ENCODE results near the gene POU2F2.

- TF ChIP-seq ZBTB8A (IDR thresholded peaks at IDR 0.05; ENCODE audit: partially characterized antibody) (no peak), TAF9B (IDR thresholded peaks at IDR 0.05; ENCODE audit: partially characterized antibody) (no peak), SOX6 (IDR thresholded peaks at IDR 0.05) (no peak), POLR2A (conservative IDR thresholded peaks at IDR 0.05) (no peak), CUX1 (CRISPR knock-in tag; IDR thresholded peaks at IDR 0.05) (no peak), ETV6 (IDR thresholded peaks at IDR 0.05; ENCODE audit: borderline replicate concordance in 1 of 2, low read depth in 2 of 2, low read length in 1 of 2) (no peak), ETV6 (CRISPR knock-in tag; IDR thresholded peaks at IDR 0.05; ENCODE audit: borderline replicate concordance) (no peak), CTCF (IDR thresholded peaks at IDR 0.05 in 2 of 3, conservative IDR thresholded peaks at IDR 0.05 in 1 of 3; ENCODE audit: insufficient read depth in 2 of 3, low read depth in 1 of 3, low read length in 3 of 3) (peak in 2 of 3 experiments; percentile 22 to 25; a peak in 1 of 6 replicates), EZH2 (IDR thresholded peaks at IDR 0.05; ENCODE audit: borderline replicate concordance, low read depth, low read length) (no peak), BRCA1 (IDR thresholded peaks at IDR 0.05) (no peak), BRCA1 (CRISPR knock-in tag; IDR thresholded peaks at IDR 0.05) (no peak), FOXK1 (CRISPR knock-in tag; IDR thresholded peaks at IDR 0.05; ENCODE audit: borderline replicate concordance) (no peak), RB1 (IDR thresholded peaks at IDR 0.05; ENCODE audit: low read depth) (no peak), CHD2 (IDR thresholded peaks at IDR 0.05; ENCODE audit: low read depth, low read length) (no peak), ATF1 (CRISPR knock-in tag; IDR thresholded peaks at IDR 0.05) (no peak), ATF1 (tag; IDR thresholded peaks at IDR 0.05) (peak; percentile 62)
These were observed 18.5 kb downstream of the POU2F2 start for GRCh38 chr19:42113641-42114348.

Measured in K562 (cell line).